Mesodermal cell (in vitro differentiated cells): Measurements from ENCODE around the gene GSN.

Experiments
- H3K27ac ChIP-seq: 2 replicates; pipeline ENCODE4 v1.7.0; 2013; ENCODE audit warnings: mild to moderate bottlenecking, low read depth, low read length, moderate library complexity; ENCODE audit not compliant: severe bottlenecking
- H3K36me3 ChIP-seq: 2 replicates; pipeline ENCODE4 v1.7.1; 2013; ENCODE audit warnings: mild to moderate bottlenecking, low read length, moderate library complexity; ENCODE audit not compliant: control insufficient read depth, insufficient read depth
- H3K4me1 ChIP-seq: one replicate; pipeline ENCODE4 v1.7.1; 2013; ENCODE audit warnings: mild to moderate bottlenecking, low read length; ENCODE audit not compliant: insufficient read depth, control insufficient read depth, poor library complexity, severe bottlenecking
- H3K4me3 ChIP-seq: 2 replicates; pipeline ENCODE4 v1.7.0; 2013; ENCODE audit warnings: low read length, control low read depth, mild to moderate bottlenecking; ENCODE audit not compliant: insufficient read depth, poor library complexity, severe bottlenecking; ENCODE audit errors: extremely low read depth
- H3K9me3 ChIP-seq: 2 replicates; pipeline ENCODE4 v1.7.1; 2013; ENCODE audit warnings: mild to moderate bottlenecking, low read length, moderate library complexity; ENCODE audit not compliant: control insufficient read depth
- WGBS, 2 experiments: methylation state at CpG; one replicate each; pipeline ENCODE4 v1.1.5; 2013; ENCODE audit warnings: missing lambda C conversion rate in 2 of 2; ENCODE audit not compliant: insufficient coverage in 2 of 2; 5-methylcytosine and 5-hydroxymethylcytosine counted together

GSN gene

DNA sequence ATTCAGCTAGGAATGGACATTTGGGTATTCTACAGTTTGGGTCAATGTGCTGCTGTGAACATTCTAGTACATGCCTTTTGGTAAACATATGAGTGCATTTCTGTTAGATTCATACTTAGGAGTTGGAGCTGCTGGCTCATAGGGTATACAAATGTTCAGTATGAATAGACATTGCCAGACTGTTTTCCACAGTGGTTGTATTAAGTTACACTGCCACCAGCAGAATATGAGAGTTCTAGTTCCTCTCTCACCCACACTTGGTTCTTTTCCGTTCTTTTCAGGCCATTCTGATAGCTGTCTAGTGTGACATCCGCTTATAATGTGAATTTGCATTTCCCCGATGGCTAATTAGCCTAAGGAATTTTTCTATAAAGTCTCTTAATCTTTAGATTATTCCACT is 77.1 kb downstream of the GSN start:
- no peaks in the 10 kb centered on the region for H3K36me3 ChIP-seq
- H3K27ac ChIP-seq: no peak overlapping the region

DNA sequence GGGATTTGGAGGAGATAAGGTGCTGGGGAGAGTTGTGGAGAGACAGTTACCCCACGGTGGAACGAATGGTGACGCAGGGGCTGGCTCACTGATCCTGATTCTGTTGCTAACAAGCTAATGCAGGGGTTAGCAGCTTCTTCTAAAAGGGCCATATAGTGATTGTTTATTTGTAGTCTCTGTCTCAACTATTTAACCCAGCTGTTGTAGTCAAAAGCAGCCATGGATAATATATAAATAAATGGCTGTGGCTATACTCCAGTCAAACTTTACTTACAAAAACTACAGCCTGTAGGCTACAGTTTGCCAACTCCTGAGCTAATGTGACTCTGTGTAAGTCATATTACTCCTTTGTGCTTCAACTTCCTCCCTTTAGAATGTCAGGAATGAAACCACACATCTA is 80.3 kb downstream of the GSN start:
- Histone ChIP-seq H3K4me3 (no peak overlapping the region), H3K36me3 (no peaks in the 10 kb centered on the region), H3K27ac (no peak overlapping the region), H3K4me1 (no peaks in the 10 kb centered on the region), H3K9me3 (no peaks in the 10 kb centered on the region)
- 67 to 93% methylated on average over 3 of the region's 3 CpGs for WGBS, 2 experiments

More for the DNA sequence above, 77.1 kb downstream of the GSN start:
- no peaks in the 10 kb centered on the region for H3K4me1 ChIP-seq
- 93% methylated on average over 3 of the region's 3 CpGs; no CpG with 5 or more reads in 1 of the 2 experiments for WGBS, 2 experiments
- no peaks in the 10 kb centered on the region for H3K9me3 ChIP-seq
- H3K4me3 ChIP-seq: no peak overlapping the region

DNA sequence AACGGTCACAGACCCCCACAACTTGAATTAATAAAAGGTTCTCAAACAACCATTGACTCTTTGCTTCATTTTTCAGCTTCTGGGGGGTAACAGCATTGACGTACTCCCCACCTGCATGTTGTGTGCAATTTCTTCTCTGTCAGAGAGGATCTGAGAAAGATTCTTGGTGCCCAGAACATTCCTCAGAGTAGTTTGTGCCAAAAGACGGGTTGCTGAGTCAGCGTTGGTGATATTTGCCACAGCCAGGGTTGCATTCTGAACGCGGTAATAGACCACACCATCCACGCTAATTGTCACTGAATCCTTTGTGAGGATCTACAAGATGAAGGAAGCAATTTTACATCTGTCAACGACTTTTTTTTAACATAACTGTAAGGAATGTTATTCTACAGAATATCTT is 81.0 kb downstream of the GSN start:
- WGBS, 2 experiments: 91 to 98% methylated on average over 5 to 6 of the region's 8 CpGs
- no peaks in the 10 kb centered on the region for H3K36me3 ChIP-seq
- H3K27ac ChIP-seq: no peak overlapping the region
- no peak overlapping the region for H3K4me3 ChIP-seq
- H3K9me3 ChIP-seq: no peaks in the 10 kb centered on the region
- no peaks in the 10 kb centered on the region for H3K4me1 ChIP-seq

DNA sequence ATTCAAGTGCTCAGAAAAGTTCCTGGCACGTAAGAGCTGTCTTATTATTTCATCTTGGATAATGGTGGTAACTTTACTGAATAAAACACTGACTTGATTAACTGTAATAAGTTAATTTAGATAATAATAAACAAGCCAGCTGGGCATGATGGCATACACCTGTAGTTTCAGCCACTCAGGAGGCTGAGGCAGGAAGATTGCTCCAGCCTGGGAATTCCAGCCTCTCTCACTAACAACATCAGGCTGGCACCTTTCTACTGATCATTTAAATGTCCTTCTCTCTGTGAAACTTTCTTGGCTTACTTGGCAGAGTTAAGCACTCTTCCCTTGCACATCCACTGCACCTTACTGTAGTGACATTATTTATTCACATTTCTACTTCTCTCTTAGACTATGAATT is 82.1 kb downstream of the GSN start:
- Histone ChIP-seq H3K9me3 (no peaks in the 10 kb centered on the region), H3K4me3 (no peak overlapping the region), H3K27ac (no peak overlapping the region), H3K36me3 (no peaks in the 10 kb centered on the region), H3K4me1 (no peaks in the 10 kb centered on the region)
- no CpG with 5 or more reads among the region's 1 CpG for whole genome bisulfite sequencing, 2 experiments

DNA sequence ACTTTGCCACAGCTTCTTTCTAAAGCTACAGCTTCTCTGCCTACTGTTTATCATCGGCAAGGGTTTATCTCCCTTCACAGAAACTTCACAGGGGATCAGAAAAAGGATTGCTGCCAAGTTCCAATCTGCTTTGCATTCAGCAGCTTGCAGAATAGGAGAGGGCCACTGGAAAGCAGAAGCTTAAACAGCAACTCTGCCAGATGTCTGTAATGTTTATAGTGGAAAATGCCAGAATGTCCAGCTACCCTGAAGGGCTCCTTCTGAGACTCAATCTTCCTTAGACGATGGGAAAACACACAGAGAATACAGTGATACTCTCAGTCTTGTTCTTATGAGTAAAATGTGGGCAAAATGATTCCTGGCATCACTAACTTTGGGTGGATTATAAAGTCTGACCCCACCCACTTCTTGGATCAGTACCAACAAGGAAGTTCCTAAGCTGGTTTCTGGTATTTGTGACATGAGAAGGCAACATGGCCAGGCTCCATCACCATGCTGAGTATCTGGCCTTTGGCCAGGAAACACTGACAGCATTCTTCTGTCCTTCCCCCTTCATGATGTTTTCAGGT is 83.1 kb downstream of the GSN start:
- 100% methylated on average over 1 of the region's 2 CpGs for WGBS, 2 experiments
- Histone ChIP-seq H3K27ac (peak overlapping the region; percentile 75), H3K36me3 (no peaks in the 10 kb centered on the region), H3K4me1 (no peaks in the 10 kb centered on the region), H3K4me3 (no peak overlapping the region), H3K9me3 (no peaks in the 10 kb centered on the region)

DNA sequence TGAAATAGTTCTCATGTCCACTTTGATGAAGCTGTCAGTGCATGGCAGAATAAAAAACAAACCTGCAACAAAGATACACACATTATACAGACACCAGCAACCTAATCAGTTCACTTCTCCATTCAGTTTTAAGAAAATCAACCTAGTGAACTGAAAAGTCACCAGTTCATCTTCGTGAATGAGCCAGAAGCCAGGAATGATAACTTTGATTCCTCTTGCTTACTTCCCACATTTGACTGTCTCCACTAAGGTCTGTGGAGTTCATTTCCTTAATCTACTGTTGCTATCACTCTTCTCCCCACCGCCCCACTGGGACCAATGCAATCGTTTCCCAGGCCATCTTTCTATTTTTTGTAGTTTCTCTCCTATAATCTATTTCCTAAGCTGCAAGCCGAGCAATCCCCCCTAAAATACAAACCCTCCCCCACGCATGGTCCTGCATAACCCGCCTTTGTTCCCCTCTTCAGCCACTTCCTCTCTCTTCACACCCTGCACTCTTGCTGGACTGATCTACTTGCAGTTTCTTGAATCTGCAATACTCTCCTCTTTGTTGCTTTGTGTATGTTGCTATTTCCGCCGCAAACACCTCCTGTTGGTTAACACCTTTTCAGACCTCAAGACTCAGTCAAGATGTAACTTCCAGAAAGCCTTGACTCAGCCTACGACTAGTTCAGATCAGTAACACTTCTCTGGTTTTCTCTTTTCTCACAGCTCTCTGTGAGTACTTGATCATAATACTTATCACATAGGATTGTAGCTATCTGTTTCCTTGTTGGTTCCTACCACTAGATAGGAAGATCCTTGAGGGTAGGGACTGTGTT is 85.5 kb downstream of the GSN start:
- Histone ChIP-seq H3K4me1 (no peaks in the 10 kb centered on the region), H3K9me3 (no peaks in the 10 kb centered on the region), H3K36me3 (no peaks in the 10 kb centered on the region), H3K27ac (no peak overlapping the region), H3K4me3 (no peak overlapping the region)
- WGBS, 2 experiments: 81% methylated on average over 7 to 8 of the region's 9 CpGs

DNA sequence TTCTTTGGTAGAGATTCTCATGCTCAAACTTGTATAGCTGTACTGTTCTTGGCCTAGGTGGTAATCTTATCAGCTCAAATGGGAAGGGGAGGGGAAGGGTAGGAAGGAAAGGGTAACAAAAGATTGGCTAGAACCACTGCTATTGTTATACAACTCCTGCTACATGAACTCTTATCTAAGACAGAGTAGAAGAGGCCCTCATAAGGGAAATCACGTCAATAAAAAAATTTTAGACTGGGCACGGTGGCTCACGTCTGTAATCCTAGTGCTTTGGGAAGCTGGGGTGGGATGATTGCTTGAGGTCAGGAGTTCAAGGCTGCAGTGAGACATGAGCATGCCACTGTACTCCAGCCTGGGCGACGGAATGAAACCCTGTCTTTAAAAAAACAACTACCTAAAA is 86.2 kb downstream of the GSN start:
- Histone ChIP-seq H3K9me3 (no peaks in the 10 kb centered on the region), H3K4me3 (no peak overlapping the region), H3K36me3 (no peaks in the 10 kb centered on the region), H3K27ac (no peak overlapping the region), H3K4me1 (no peaks in the 10 kb centered on the region)
- WGBS, 2 experiments: 83 to 87% methylated on average over 3 to 4 of the region's 5 CpGs

DNA sequence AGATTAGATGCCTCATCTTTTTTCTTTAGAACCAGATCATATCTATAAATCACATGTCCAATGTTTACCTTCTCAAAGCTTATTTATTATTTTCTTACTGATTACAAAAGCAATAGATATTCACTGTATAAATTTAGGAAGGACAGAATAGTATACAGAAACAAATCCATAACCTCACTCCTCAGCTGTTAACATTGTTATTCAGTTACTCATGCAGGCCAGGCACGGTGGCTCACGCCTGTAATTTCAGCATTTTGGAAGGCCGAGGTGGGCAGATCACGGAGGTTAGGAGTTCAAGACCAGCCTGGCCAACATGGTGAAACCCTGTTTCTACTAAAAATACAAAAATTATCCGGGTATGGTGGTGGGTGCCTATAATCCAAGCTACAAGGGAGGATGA is 86.8 kb downstream of the GSN start:
- Histone ChIP-seq H3K9me3 (no peaks in the 10 kb centered on the region), H3K4me1 (no peaks in the 10 kb centered on the region), H3K4me3 (no peak overlapping the region), H3K27ac (no peak overlapping the region), H3K36me3 (no peaks in the 10 kb centered on the region)
- WGBS, 2 experiments: 97 to 98% methylated on average over 4 to 5 of the region's 5 CpGs

DNA sequence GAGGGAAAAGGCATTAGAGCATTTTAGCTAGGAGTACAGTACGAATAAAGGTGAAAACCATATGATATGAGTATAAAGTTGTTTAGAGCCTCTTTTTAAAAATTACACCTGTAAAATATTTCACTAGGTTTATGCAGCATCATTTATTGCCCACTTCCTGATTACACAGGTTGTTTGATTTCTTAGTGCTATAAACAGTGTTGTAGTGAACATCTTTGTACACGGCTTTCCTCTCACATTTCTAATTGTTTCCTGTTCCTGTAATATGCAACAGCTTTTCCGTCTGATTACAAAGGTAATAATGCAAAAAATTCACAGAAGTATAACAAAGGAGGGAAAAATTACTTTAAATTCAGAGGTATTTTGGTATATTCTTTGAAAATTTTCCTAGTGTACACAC is 89.0 kb downstream of the GSN start:
- Histone ChIP-seq H3K4me3 (no peak overlapping the region), H3K27ac (no peak overlapping the region), H3K36me3 (no peaks in the 10 kb centered on the region), H3K9me3 (no peaks in the 10 kb centered on the region), H3K4me1 (no peaks in the 10 kb centered on the region)
- WGBS, 2 experiments: no CpG with 5 or more reads among the region's 3 CpGs

DNA sequence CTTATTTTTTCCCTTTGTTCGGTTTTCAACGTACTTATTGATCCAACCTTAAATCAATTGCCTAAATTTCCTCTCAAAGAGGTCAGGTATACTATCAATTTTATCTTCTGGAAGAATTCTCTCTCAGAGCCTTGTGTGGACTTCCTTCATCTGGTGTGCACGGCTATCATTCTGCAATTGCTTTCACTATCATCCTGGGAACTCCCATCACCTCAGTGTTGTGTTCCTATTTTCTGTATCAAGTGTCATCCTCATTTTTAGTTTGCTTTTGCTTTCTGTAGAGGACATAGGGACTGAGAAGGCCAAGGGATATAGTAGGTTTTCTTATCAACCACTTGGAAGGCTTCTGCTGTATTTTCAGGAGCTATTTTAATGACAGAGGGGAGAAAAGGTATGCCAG is 90.8 kb downstream of the GSN start:
- WGBS, 2 experiments: 83 to 100% methylated on average over 1 of the region's 3 CpGs
- Histone ChIP-seq H3K27ac (no peak overlapping the region), H3K4me3 (no peak overlapping the region), H3K36me3 (no peaks in the 10 kb centered on the region), H3K9me3 (no peaks in the 10 kb centered on the region), H3K4me1 (peaks cover 13% of the 10 kb centered on the region)
